GM20000 (cell line): ENCODE measurements around the gene ZNF865.

Source experiments
- DNase-seq: peaks from one replicate; pipeline ENCODE4 v3.0.0; 2012; ENCODE audit warnings: low spot score
- TF ChIP-seq, protein P1 (sequence below): IDR thresholded peaks from 2 replicates; pipeline ENCODE4 v1.5.1; 2012; ENCODE audit warnings: mild to moderate bottlenecking, control low read depth; ENCODE audit errors: extremely low read depth, missing control alignments

The ZNF865 gene

DNA sequence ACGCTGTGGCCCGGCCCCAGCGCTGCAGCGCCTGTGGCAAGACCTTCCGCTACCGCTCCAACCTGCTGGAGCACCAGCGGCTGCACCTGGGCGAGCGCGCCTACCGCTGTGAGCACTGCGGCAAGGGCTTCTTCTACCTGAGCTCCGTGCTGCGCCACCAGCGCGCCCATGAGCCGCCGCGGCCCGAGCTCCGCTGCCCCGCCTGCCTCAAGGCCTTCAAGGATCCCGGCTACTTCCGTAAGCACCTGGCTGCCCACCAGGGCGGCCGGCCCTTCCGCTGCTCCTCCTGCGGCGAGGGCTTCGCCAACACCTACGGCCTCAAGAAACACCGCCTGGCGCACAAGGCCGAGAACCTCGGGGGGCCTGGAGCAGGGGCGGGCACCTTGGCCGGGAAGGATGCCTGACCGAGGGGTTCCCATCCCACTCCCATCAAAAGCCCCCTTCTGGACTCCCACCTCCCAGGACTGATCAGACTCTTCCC, 11.0 kb downstream of the ZNF865 start:
- DNase-seq = no peak
- TF ChIP-seq, protein P1, sequence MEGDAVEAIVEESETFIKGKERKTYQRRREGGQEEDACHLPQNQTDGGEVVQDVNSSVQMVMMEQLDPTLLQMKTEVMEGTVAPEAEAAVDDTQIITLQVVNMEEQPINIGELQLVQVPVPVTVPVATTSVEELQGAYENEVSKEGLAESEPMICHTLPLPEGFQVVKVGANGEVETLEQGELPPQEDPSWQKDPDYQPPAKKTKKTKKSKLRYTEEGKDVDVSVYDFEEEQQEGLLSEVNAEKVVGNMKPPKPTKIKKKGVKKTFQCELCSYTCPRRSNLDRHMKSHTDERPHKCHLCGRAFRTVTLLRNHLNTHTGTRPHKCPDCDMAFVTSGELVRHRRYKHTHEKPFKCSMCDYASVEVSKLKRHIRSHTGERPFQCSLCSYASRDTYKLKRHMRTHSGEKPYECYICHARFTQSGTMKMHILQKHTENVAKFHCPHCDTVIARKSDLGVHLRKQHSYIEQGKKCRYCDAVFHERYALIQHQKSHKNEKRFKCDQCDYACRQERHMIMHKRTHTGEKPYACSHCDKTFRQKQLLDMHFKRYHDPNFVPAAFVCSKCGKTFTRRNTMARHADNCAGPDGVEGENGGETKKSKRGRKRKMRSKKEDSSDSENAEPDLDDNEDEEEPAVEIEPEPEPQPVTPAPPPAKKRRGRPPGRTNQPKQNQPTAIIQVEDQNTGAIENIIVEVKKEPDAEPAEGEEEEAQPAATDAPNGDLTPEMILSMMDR = no peak

- TF ChIP-seq, protein P1 = no peak
Measured at GRCh38 chr19:55617426-55617825, 12.0 kb downstream of the ZNF865 start.

DNA sequence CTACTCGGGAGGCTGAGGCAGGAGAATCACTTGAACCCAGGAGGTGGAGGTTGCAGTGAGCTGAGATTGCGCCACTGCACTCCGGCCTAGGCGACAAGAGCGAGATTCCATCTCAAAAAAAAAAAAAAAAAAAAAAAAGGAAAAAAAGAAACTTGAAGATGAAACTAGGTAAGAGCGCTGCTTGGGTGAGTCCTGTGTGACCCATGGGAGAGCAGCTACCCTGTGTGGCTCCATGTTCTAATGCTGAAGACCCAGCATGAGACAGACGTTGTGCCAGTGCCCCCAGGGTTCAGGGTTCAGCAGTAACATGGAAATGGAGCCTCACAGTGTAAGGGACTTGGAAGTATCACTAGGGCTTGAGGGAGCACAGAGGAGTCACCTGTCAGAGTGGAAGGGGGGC, 13.0 kb downstream of the ZNF865 start:
- TF ChIP-seq, protein P1 = no peak
- DNase-seq = no peak

More at GRCh38 chr19:55617426-55617825, 12.0 kb downstream of the ZNF865 start:
- no peak for DNase-seq

- no peak for DNase-seq
- TF ChIP-seq, protein P1 = no peak
Measured at GRCh38 chr19:55619286-55619685, 13.8 kb downstream of the ZNF865 start.

DNA sequence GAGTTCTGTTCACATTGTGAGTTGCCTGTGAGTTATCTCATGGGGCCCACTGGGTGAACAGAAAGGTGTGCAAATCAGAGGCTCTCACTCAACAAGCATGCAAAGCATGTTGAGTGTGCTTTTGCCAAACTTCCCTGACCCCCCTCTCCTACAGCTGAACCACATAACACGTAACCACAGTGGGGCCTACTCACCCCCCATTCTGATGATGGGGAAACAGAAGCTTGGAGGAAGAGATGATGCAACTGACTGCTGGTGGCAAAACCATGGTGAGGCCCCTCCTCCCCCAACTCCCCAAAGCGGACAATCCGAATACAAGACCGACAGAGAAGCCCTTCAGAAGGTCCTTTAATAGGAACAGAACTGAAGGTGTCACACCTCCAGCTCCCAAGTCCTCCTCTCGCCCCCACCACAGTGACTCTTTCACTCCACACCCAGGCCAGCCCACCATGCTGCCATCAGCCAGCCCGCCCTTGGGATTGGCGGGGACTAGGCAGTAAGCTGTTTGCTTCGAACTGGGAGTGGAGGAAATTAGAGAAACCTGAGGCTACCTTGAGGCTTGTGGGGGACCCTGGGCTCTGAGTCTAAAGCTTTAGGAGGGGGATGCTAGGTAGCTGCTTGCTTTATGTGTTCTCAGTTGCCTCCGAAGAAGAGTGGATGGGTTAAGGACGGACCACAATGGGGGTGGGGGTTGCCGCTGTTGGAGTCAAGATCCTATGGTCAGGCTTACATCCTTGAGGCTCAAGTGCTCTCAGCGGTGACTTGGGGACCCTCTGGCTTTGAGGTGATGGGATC, 15.2 kb downstream of the ZNF865 start:
- DNase-seq = no peak
- TF ChIP-seq, protein P1 = no peak

DNA sequence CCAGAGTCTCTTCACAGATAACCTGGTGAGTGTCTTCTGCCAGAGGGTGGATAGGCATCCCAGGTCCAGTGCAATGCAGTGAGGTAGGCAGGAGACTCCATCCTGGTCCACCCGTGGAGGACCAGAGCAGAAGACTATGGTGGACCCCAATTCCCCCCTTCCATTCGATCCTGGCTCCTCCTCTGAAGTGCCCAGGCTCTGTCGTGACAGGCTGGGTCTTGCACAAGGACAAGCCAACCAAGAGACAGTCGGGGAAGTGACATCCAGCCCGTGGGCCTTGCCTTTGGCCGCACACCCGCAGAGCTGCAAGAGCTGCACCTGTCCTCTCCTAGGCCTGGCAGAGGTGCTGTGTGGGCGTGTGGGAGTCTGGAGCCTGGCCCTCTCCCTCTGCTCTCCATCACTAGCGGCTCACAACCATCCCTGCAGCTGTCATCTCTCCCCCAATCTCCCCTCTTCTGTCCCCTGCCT, 15.8 kb downstream of the ZNF865 start:
- TF ChIP-seq, protein P1 = no peak
- no peak for DNase-seq

- TF ChIP-seq, protein P1 = no peak
- DNase-seq = no peak
Measured at GRCh38 chr19:55621673-55622231, 16.3 kb downstream of the ZNF865 start.
